ENCODE data around the gene CT47C1. TPM values are rescaled to one million over a fixed set of nuclear protein-coding genes. Genes with fewer than 3 reads are reported as not detected.

The CT47C1 gene
- total RNA-seq, 1 donor from 2014 or later = not detected

DNA sequence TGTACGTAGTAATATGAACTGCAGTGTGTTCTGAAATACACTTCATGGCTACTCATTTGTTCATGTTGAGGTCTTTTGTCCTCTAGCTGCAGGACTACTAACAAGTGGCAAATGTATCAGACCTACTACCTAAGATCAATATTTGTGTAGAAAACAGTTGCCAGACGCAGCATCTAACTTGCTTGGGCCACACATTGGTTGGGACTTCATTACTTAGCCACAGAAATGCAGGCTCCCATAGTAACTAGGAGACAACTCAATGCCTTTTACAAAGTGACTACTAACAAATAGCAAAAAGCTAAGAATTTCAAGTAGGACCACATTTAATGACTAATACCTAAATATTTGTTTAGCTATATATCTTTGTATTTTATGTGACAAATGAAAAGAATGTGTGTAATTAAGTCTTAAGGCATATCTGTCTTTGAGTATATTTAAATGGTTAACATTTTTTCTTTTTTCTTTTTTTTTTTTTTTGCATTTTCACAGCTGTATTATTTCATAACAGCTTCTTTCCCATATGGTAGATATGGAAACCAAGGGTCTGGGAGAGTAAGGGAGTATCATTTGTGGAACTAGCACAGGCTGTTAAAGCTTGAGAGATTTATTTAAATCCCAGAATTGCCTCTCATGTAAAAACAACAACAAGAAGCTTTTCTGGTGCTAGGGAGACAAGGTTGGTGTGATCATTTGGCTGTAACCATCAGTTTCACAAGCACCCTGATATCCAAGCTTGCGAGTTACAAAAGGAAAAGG lies 2.7 kb downstream of the CT47C1 start:
- Mint-ChIP-seq H3K27me3 (ENCODE audit: low read depth, unreplicated experiment) (peaks cover 19% of the 10 kb centered on the region), H3K4me3 (ENCODE audit: unreplicated experiment) (no peak overlapping the region), H3K36me3 (ENCODE audit: low read depth, unreplicated experiment) (peaks cover 2% of the 10 kb centered on the region), H3K4me1 (ENCODE audit: low read depth, unreplicated experiment) (no peaks in the 10 kb centered on the region), H3K27ac (ENCODE audit: unreplicated experiment) (no peak overlapping the region), H3K9me3 (ENCODE audit: unreplicated experiment) (no peaks in the 10 kb centered on the region)
- DNase-seq (ENCODE audit: low read depth) = no peak
- peaks cover 3% of the 10 kb centered on the region for H3K27me3 ChIP-seq (ENCODE audit: insufficient read depth, low read length)
- H3K36me3 ChIP-seq (ENCODE audit: insufficient read depth, low read length) = no peaks in the 10 kb centered on the region
- H3K9ac ChIP-seq (ENCODE audit: low read length) = no peak overlapping the region
- no peaks in the 10 kb centered on the region for H3K9me3 ChIP-seq (ENCODE audit: insufficient read depth, low read depth, low read length)
- H3K27ac ChIP-seq (ENCODE audit: low read depth, low read length) = no peak overlapping the region
- H3K79me2 ChIP-seq (ENCODE audit: insufficient read depth, low read length) = no peaks in the 10 kb centered on the region
- no peak for FAIRE-seq
- no peak overlapping the region for H3K4me3 ChIP-seq (ENCODE audit: insufficient read depth, low read depth, low read length)
- no peak for TF ChIP-seq EZH2 (IDR thresholded peaks at IDR 0.05; ENCODE audit: insufficient read depth, low read length)
- TF ChIP-seq, protein P1, sequence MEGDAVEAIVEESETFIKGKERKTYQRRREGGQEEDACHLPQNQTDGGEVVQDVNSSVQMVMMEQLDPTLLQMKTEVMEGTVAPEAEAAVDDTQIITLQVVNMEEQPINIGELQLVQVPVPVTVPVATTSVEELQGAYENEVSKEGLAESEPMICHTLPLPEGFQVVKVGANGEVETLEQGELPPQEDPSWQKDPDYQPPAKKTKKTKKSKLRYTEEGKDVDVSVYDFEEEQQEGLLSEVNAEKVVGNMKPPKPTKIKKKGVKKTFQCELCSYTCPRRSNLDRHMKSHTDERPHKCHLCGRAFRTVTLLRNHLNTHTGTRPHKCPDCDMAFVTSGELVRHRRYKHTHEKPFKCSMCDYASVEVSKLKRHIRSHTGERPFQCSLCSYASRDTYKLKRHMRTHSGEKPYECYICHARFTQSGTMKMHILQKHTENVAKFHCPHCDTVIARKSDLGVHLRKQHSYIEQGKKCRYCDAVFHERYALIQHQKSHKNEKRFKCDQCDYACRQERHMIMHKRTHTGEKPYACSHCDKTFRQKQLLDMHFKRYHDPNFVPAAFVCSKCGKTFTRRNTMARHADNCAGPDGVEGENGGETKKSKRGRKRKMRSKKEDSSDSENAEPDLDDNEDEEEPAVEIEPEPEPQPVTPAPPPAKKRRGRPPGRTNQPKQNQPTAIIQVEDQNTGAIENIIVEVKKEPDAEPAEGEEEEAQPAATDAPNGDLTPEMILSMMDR (IDR thresholded peaks at IDR 0.05; ENCODE audit: insufficient read depth, low read depth, low read length) = no peak
- H3K4me1 ChIP-seq (ENCODE audit: insufficient read depth, low read length) = no peaks in the 10 kb centered on the region
- H3K4me2 ChIP-seq (ENCODE audit: low read length) = no peak overlapping the region
- no peak overlapping the region for H2AFZ ChIP-seq (ENCODE audit: low read depth, low read length)
- H4K20me1 ChIP-seq (ENCODE audit: insufficient read depth, low read length) = no peaks in the 10 kb centered on the region

DNA sequence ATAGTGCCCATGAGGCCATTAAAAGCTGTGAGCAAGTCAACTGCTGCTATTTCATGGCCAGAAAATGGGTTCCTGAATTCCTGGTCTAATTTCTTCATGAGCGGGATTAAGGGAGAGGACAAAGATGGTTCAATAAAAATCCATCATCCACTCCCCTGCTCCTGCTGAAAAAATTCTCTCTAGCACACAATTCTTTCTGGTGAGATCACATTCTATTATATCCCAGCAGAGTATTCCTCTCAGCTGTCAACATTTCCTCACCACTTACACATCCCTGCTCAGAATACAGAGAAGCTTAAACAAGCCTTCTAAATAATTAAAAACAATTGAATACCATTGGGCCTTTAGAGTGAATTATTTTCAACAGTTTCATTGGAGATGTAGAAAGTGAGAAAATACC lies 9.5 kb downstream of the CT47C1 start:
- Mint-ChIP-seq H3K27me3 (ENCODE audit: low read depth, unreplicated experiment) (peaks cover 15% of the 10 kb centered on the region), H3K27ac (ENCODE audit: unreplicated experiment) (no peak overlapping the region), H3K4me1 (ENCODE audit: low read depth, unreplicated experiment) (no peaks in the 10 kb centered on the region), H3K4me3 (ENCODE audit: unreplicated experiment) (no peak overlapping the region), H3K9me3 (ENCODE audit: unreplicated experiment) (no peaks in the 10 kb centered on the region), H3K36me3 (ENCODE audit: low read depth, unreplicated experiment) (no peaks in the 10 kb centered on the region)
- DNase-seq (ENCODE audit: low read depth) (no peak), FAIRE-seq (no peak)
- H3K27ac ChIP-seq (ENCODE audit: low read depth, low read length) = no peak overlapping the region
- H3K36me3 ChIP-seq (ENCODE audit: insufficient read depth, low read length) = no peaks in the 10 kb centered on the region
- H4K20me1 ChIP-seq (ENCODE audit: insufficient read depth, low read length) = no peaks in the 10 kb centered on the region
- H3K4me1 ChIP-seq (ENCODE audit: insufficient read depth, low read length) = no peaks in the 10 kb centered on the region
- H3K9me3 ChIP-seq (ENCODE audit: insufficient read depth, low read depth, low read length) = no peaks in the 10 kb centered on the region
- H3K79me2 ChIP-seq (ENCODE audit: insufficient read depth, low read length) = no peaks in the 10 kb centered on the region
- H3K27me3 ChIP-seq (ENCODE audit: insufficient read depth, low read length) = peaks cover 3% of the 10 kb centered on the region
- no peak overlapping the region for H3K4me2 ChIP-seq (ENCODE audit: low read length)
- H3K4me3 ChIP-seq (ENCODE audit: insufficient read depth, low read depth, low read length) = no peak overlapping the region
- H2AFZ ChIP-seq (ENCODE audit: low read depth, low read length) = no peak overlapping the region
- TF ChIP-seq, protein P1 (IDR thresholded peaks at IDR 0.05; ENCODE audit: insufficient read depth, low read depth, low read length) = no peak
- no peak for TF ChIP-seq EZH2 (IDR thresholded peaks at IDR 0.05; ENCODE audit: insufficient read depth, low read length)
- no peak overlapping the region for H3K9ac ChIP-seq (ENCODE audit: low read length)

DNA sequence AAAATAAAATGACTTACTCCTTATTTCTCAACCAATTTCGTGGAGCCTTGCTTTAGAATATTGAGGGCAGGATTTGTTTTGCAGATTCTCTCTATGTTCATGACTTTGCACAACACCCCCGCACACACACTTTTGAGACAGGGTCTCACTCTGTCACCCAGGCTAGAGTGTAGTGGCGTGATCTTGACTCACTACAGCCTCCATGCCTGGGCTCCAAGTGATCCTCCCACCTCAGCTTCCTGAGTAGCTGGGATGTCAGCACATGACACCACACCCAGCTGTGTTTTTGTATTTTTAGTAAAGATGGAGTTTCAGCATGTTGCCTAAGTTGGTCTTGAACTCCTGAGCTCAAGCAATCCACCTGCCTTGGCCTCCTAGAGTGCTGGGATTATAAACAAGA lies 12.0 kb downstream of the CT47C1 start:
- Mint-ChIP-seq H3K4me3 (ENCODE audit: unreplicated experiment) (no peak overlapping the region), H3K4me1 (ENCODE audit: low read depth, unreplicated experiment) (no peaks in the 10 kb centered on the region), H3K36me3 (ENCODE audit: low read depth, unreplicated experiment) (no peaks in the 10 kb centered on the region), H3K9me3 (ENCODE audit: unreplicated experiment) (no peaks in the 10 kb centered on the region), H3K27me3 (ENCODE audit: low read depth, unreplicated experiment) (peaks cover 22% of the 10 kb centered on the region), H3K27ac (ENCODE audit: unreplicated experiment) (no peak overlapping the region)
- H4K20me1 ChIP-seq (ENCODE audit: insufficient read depth, low read length) = no peaks in the 10 kb centered on the region
- H2AFZ ChIP-seq (ENCODE audit: low read depth, low read length) = no peak overlapping the region
- FAIRE-seq = peak; percentile 20
- H3K27me3 ChIP-seq (ENCODE audit: insufficient read depth, low read length) = peaks cover 5% of the 10 kb centered on the region
- no peaks in the 10 kb centered on the region for H3K79me2 ChIP-seq (ENCODE audit: insufficient read depth, low read length)
- no peak overlapping the region for H3K4me3 ChIP-seq (ENCODE audit: insufficient read depth, low read depth, low read length)
- no peak for DNase-seq (ENCODE audit: low read depth)
- H3K27ac ChIP-seq (ENCODE audit: low read depth, low read length) = no peak overlapping the region
- TF ChIP-seq EZH2 (IDR thresholded peaks at IDR 0.05; ENCODE audit: insufficient read depth, low read length) = no peak
- TF ChIP-seq, protein P1 (IDR thresholded peaks at IDR 0.05; ENCODE audit: insufficient read depth, low read depth, low read length) = no peak
- no peak overlapping the region for H3K4me2 ChIP-seq (ENCODE audit: low read length)
- H3K9ac ChIP-seq (ENCODE audit: low read length) = no peak overlapping the region
- H3K4me1 ChIP-seq (ENCODE audit: insufficient read depth, low read length) = no peaks in the 10 kb centered on the region
- no peaks in the 10 kb centered on the region for H3K36me3 ChIP-seq (ENCODE audit: insufficient read depth, low read length)
- no peaks in the 10 kb centered on the region for H3K9me3 ChIP-seq (ENCODE audit: insufficient read depth, low read depth, low read length)

Data from astrocyte (in vitro differentiated cells and primary cell).